Fibroblast of the aortic adventitia (primary cell): ENCODE measurements around the gene ADAMTSL4. TPM values are rescaled to one million over a fixed set of nuclear protein-coding genes. Genes with fewer than 3 reads are reported as not detected.
"Not testable (repeated sequence)": the region's sequence is repeated elsewhere in the genome, so short reads cannot be mapped to it uniquely, and the experiment has no call there.

Experiments
- DNase-seq: peaks from one replicate; pipeline ENCODE4 v3.0.0-alpha.2; 2010; ENCODE audit warnings: low read depth
- H3K4me3 ChIP-seq: 2 replicates; pipeline ENCODE4 v1.5.1; 2011; ENCODE audit warnings: low read depth, mild to moderate bottlenecking, control low read depth, low read length, moderate library complexity
- total RNA-seq: library from RNA; depleted of rRNA; stranded (reverse); fragments of >200 nt; gene quantifications from 2 replicates; pipeline ENCODE4 v1.2.3, GENCODE V29; 2012; ENCODE audit warnings: low replicate concordance
- TF ChIP-seq, protein P1 (sequence below): IDR thresholded peaks from 2 replicates; pipeline ENCODE4 v1.5.1; 2011; ENCODE audit warnings: mild to moderate bottlenecking, low read length, control low read depth, inconsistent platforms; ENCODE audit not compliant: insufficient read depth

ADAMTSL4 gene
- total RNA-seq, 1 donor: 13.0 TPM

DNA sequence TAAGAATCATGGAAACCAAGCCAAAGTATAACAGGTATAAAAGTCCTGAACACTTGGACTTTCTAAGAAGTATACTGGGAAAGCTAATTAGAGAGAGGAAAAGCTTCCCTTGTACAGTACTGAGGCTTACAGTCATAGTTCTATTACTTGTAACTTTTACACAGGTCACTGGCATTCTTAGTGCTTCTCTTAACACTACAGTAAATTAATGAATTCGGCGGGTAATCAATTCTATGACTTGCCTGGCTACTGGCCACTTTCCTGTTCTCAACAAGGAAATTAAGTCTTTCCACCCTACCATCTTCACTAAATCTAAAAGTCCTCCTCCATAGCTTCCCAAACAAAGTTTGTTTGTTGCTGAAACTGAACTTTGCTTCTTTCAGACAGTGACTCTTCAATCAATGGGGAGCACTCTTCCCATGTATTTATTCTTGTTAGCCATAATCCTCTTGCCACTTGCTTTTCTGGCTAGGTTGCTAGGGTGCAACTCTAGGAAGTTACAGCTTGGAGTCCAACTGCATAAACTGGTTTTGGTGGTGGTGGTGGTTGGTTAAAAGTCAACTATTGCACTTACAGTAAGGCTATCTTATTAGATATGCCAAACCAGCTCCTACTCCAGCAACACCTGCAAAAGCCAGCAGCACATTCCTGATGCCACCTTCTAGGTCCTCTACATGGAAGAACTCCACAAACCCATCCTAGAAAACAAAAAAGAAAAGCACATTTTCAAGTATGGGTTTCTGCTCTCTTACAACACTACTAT lies 27.8 kb downstream of the ADAMTSL4 start:
- TF ChIP-seq, protein P1, sequence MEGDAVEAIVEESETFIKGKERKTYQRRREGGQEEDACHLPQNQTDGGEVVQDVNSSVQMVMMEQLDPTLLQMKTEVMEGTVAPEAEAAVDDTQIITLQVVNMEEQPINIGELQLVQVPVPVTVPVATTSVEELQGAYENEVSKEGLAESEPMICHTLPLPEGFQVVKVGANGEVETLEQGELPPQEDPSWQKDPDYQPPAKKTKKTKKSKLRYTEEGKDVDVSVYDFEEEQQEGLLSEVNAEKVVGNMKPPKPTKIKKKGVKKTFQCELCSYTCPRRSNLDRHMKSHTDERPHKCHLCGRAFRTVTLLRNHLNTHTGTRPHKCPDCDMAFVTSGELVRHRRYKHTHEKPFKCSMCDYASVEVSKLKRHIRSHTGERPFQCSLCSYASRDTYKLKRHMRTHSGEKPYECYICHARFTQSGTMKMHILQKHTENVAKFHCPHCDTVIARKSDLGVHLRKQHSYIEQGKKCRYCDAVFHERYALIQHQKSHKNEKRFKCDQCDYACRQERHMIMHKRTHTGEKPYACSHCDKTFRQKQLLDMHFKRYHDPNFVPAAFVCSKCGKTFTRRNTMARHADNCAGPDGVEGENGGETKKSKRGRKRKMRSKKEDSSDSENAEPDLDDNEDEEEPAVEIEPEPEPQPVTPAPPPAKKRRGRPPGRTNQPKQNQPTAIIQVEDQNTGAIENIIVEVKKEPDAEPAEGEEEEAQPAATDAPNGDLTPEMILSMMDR: no peak
- peak; percentile 46 for DNase-seq
- H3K4me3 ChIP-seq: peak overlapping the region; percentile 99

DNA sequence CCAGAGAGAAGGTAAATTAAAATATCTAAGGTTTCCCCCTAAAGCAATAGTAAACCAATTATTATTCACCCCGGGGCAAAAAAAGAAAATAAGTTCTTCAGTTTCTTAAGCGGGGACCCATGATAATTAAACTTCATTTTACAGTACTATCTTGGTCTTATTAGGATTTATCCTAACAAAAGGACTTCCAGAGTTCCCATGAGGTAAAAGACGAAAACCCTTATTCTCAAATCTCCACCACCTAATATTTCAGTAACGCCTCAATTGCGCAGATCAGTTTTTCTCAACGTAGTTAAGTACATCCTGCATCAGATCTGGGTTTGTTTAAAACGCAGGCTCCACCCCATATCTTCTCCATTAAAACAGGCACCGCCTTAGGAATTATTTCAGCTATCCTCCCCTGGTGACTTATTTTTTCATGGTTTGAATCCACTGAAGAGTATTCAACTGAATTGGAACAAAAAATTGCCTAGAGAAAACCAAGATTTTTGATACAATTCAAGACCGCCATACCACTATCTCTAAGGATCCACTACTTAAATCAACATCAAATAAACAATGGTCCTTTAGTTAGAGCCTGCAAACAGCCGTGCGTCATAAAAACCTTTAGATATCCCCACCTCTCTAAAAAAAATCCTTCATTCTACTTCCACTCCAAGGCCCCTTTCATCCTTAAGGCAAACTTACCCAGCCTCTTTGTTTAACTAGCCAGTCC lies 28.5 kb downstream of the ADAMTSL4 start:
- peak overlapping the region; percentile 99 for H3K4me3 ChIP-seq
- peak; percentile 68 for DNase-seq
- TF ChIP-seq, protein P1: no peak

DNA sequence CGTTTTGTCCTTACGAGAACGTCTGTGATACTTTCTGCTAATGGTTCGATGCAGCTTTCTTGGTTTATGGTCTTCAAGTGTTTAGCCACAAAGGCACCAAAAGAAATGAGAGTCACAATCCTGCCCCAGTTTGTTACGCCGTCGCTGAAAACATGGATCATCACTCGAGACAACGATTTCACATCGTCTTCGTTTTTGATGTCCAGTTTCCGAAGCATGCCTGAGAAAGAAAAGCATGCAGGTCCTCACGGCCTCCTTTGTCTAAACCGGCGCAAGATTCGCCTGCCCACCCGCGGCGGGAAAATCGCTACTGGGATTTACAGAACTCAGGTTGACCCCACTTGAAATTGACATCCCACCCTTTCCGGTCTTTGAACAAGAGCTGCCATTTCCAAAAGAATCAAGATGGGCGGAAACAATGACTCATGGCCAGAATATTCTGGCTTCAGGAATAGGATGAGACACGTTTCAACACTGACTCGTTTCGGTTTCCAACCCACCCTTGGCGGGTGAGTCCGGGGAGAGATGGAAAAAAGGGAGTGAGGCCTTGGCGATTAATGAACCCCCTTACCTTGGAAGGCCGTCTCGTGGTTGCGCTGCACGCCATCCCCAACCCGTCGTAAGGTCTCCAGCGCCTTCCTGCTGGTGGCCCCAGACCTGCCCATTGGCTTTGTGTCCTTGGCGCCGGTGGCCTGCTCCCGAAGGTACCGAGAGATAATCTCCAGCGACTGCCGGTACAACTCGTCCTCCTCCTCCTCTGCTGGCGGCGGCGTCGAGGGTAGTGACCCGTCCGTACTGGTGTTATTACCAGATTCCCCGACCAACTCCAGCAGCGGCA lies 29.3 kb downstream of the ADAMTSL4 start:
- peak overlapping the region; percentile 99 for H3K4me3 ChIP-seq
- DNase-seq: peak; percentile 96
- TF ChIP-seq, protein P1: no peak

DNA sequence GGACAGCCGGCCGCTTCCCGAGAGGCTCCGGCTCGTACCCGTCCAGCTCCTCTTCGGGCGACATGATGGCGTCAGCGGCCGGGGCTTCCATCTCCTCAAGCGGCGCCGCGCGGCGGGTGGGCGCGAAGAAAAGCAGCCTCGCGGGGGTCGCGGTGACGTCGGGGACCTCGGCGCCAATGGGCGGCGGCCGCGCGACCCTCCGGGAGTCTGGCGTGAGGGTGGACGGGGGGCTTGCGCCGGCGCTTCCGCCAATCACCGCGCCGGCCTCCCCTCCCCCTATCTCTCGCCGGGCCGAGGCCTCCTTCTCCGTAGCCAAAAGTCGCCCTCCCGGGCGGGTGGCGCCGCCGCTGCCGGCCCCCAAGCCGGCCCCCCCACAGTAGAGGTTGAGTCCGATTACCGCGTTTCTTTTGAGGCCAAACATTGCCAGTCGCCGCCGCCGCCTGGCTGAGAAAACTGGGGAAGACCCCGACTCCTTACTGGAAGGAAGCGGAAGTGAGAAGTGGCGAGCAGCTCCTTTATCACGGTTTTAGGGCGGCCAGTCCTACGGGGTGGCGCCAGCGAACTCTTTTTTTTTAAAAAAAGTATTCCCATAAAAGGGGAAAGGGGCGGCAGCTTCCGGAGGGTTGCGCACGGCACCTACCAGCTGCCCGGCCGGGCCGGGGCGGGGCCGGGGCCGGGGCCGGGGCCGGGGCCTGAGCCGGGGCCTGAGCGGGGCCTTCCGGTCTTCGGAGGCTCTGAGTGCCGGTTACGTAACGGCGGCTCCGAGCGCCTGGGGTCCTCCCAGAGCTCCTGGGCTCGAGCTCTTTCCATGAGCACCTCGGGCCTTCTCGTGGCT lies 30.1 kb downstream of the ADAMTSL4 start, which contains the start of gene MCL1:
Gene MCL1 (minus strand): TSS at position 501 of the 835 bp plus-strand sequence. CDS start 80 bp downstream, at position 421.
- peak; percentile 97 for DNase-seq
- peak within 1 kb of the TSS; percentile 99 for H3K4me3 ChIP-seq
- TF ChIP-seq, protein P1: no peak

DNA sequence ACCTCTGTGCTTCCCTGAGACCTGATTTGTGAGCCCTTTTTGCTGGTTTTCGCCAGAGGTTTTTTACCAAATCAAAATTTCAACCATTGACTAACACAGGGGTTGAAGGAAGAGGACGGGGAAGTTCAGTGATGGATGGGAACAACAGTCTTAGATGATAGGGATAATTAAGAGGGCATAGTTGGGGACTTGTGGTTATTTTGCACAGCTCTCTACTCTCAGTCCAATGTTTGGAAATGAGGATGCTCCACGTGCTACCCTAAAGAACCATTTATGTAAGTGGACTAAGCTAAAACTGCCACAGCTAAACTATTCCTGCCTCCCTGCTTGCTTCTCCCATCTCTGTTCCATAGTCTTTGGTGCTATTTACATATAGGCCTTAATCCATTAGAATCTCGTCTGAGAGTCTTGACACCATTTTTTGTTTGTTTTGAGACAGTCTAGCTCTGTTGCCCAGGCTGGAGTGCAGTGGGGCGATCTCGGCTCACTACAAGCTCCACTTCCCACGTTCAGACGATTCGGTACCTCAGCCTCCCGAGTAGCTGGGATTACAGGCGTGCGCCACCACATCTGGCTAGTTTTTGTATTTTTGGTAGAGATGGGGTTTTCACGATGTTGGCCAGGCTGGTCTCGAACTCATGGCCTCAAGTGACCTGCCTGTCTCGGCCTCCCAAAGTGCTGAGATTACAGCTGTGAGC lies 30.9 kb downstream of the ADAMTSL4 start:
- TF ChIP-seq, protein P1: no peak
- peak overlapping the region; percentile 58 for H3K4me3 ChIP-seq
- no peak for DNase-seq

DNA sequence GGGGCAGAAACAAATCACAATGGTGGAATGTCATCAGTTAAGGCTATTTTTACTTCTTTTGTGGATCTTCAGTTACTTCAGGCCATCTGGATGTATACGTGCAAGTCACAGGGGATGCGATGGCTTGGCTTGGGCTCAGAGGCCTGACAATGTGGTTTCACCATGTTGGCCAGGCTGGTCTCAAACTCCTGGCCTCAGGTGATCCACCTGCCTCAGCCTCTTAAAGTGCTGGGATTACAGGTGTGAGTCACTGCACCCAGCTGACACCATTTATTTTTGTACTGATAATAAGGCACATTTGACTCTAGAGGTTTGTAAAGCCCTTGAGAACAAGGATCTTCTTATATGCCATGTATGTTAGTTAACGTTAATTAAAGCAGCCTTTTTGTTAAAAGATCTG lies 31.8 kb downstream of the ADAMTSL4 start:
- DNase-seq: not testable (repeated sequence)

DNA sequence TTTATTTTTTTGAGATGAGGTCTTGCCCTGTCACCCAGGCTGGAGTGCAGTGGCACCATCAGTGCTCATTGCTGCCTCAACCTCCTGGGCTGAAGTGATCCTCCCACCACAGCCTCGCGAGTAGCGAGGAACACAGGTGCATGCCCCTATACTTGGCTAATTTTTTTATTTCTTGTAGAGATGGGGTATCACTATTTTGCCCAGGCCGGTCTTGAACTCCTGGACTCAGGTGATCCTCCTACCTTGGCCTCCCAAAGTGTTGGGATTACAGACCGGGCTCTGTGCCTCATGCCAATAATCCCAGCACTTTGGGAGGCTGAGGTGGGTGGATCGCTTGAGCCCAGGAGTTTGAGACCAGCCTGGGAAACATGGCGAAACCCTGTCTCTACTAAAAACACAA lies 32.2 kb downstream of the ADAMTSL4 start:
- DNase-seq, H3K4me3 ChIP-seq: not testable (repeated sequence)

More for the DNA sequence above, 31.8 kb downstream of the ADAMTSL4 start:
- H3K4me3 ChIP-seq: not testable (repeated sequence)

DNA sequence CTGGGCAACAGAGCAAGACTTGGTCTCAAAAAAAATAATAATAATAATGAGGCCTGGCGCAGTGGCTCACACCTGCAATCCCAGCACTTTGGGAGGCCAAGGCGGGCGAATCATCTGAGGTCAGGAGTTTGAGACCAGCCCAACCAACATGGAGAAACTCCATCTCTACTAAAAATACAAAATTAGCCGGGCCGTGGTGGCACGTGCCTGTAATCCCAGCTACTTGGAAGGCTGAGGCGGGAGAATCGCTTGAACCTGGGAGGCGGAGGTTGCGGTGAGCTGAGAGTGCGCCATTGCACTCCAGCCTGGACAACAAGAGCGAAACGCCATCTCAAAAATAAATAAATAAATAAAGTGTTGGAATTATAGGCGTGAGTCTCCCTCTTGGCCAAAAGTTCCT lies 32.8 kb downstream of the ADAMTSL4 start:
- not testable (repeated sequence) for DNase-seq, H3K4me3 ChIP-seq
